GM12865 (cell line): ENCODE measurements around the gene TANGO6.
A peak's percentile ranks its signal among the peaks of the same experiment; 100 is the strongest.

Source experiments
- DNase-seq: peaks from one replicate; pipeline ENCODE4 v3.0.0; 2010; ENCODE audit warnings: low read depth
- H3K4me3 ChIP-seq: 2 replicates; pipeline ENCODE4 v1.5.1; 2011; ENCODE audit warnings: mild to moderate bottlenecking, low read depth, low read length, control low read depth
- CTCF ChIP-seq: IDR thresholded peaks from 2 replicates; pipeline ENCODE4 v1.5.1; 2011; ENCODE audit warnings: low read length, control low read depth, low read depth, inconsistent platforms; ENCODE audit not compliant: insufficient read depth; ENCODE audit errors: missing control alignments

TANGO6 gene

GRCh38 chr16:69017036-69017783 is 173.9 kb downstream of the TANGO6 start:
- no peak overlapping the region for H3K4me3 ChIP-seq
- no peak for TF ChIP-seq CTCF
- DNase-seq: peak; percentile 8

- no peak overlapping the region for H3K4me3 ChIP-seq
- TF ChIP-seq CTCF: no peak
- no peak for DNase-seq
Observed at GRCh38 chr16:69019811-69020210, 176.5 kb downstream of the TANGO6 start.

GRCh38 chr16:69029121-69029520 is 185.8 kb downstream of the TANGO6 start:
- TF ChIP-seq CTCF: no peak
- DNase-seq: no peak
- H3K4me3 ChIP-seq: no peak overlapping the region

- TF ChIP-seq CTCF: no peak
- no peak for DNase-seq
- no peak overlapping the region for H3K4me3 ChIP-seq
Observed at GRCh38 chr16:69031877-69032301, 188.6 kb downstream of the TANGO6 start.

GRCh38 chr16:69033151-69033949 is 190.0 kb downstream of the TANGO6 start:
- H3K4me3 ChIP-seq: no peak overlapping the region
- TF ChIP-seq CTCF: no peak
- no peak for DNase-seq

GRCh38 chr16:69035375-69035774 is 192.0 kb downstream of the TANGO6 start:
- DNase-seq: no peak
- TF ChIP-seq CTCF: no peak
- H3K4me3 ChIP-seq: no peak overlapping the region
